Measurements from ENCODE around the gene SART1. TPM values are rescaled to one million over a fixed set of nuclear protein-coding genes. Genes with fewer than 3 reads are reported as not detected.

Gene SART1
- total RNA-seq, 2 experiments from 2014 or later, result 65.4 to 70.1 TPM

DNA sequence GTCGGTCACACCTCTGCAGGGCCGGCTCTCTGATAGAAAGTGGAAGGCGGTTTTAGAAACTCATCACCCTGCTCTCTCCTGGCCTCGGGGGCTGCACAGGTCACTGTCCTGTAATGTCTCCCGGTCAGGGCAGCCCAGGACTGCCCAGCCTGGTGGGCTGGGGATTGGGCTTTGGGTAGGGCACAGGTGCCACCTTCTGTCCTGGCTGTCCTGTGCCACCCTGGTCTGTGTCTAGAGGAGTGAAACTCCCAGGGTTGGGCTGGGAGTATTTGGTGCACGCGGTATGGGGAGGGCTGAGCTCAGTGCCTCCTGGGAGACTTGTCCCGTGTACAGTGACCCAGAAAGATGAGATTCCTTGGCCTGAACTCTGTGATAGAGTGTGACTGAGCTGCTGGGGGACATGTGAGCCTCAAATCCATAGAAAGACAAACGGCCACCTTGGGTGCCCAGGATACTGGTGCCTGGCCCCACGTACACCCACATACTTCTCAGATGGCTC is 17.8 kb downstream of the SART1 start:
- CTCF ChIA-PET, result interaction anchor here (1.0 to 1.5 kb wide), 2 partner anchors 10 to 95 kb away, joined by 3 to 4 read pairs; no protein-coding TSS in a partner anchor
- POLR2A ChIA-PET, result no interaction called here

DNA sequence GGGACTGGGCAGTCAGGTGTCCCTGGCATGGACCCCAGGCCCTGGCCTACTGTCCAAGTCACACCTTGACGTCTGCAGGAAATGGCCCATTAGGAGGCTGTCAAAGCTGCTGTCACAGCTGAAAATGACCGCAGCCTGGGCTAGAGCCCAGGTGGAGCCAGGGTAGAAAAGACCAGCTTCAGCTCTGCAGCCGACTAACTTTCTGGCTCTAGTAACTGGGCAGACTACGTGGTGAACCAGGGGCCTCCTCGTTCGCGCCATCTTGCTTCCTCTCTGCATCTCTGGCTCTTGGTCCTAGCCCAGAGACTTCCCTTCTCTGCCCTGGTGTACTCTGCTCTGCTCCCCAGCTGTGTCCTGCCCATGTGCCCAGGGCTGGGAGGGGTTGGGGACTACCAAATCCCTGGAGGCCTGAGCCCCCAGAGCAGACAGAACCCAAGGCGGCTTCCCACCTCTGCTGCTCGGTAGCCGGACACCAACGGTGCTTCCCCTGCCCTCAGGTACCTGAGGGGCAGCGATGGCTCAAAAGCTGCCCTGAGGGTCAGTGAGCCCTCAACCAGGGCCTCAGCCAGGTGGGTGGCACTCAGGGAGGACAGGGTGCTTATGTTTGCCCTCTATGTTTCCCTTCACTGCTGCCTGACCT is 19.7 kb downstream of the SART1 start:
- ChIA-PET CTCF (no interaction called here), POLR2A (no interaction called here)

DNA sequence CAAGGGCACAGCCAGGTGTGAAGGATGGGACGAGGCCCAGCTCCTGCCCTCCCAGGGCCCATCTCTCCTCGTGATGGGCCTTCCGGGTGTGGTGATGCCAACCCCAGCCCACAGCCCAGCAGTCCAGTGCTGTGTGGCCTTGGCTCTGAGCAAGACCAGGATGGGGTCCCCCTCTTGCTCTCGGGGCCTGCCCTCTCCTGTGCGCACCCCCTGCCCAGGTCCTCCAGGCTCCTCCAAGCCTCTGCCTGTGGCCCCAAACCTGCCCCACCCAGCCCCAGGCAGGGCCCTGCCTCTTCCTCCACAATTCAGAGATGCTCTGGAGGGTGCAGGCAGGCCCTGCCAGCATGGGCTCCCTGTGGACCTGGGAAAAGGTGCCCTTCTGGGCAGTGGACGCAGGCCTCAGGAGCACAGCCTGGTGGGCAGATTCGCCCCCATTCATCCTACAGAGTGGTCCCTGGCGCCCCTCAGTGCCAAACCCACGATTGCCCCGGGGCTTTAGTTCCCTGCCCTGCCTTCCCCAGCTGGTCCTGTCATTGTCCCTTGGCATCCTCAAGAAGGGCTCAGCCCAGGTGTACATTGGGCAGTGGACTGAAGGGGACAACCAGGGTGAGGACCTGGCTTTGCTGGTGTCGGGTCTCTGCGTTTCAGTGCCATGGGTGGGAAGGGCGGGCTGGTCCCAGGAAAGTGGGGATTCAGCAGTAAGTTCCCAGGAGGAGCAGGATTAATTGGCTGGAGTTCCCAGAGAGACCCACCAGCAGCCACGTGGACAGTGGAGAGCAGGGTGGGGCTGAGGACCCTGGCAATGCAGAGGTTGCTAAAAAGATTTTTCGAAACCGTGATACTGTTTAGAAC is 20.7 kb downstream of the SART1 start:
- ChIA-PET POLR2A (no interaction called here), CTCF (interaction anchor here (0.6 kb wide), 1 partner anchor 691 kb away, joined by 3 read pairs; no protein-coding TSS in a partner anchor)

DNA sequence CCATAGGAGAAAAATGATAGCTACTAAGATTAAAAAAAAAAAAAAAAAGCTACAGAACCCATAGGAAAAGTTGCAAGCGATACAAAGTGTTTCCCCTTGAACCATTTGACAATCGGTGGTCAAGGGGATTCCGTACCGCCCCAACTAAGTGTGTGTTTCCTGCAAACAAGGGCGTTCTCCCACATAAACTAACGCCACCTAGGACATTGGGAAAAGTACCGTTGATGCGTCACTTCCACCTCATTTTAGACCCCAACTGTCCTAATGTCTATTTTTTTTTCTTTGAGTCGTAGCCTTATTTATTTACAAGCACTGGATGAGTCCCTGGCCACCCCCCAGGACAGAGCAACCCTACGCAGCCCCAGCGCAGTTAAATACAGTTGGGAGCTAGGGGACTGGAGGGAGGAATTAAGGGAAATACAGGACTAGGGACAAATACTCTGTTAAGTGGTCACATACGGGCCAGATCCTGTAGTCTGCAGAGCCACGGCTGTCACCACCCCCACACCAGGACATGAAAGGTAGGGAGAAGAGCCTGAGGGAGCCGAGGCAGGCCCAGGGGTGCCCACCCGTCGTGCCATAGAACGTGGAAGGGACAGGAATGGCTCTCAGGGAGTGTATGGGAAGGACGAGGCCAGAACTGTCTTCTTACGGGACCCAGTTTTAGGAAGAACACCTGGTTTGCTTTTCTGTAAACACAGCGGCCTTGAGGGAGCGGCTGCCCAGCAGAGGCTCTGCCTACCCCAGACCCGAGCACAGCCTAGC is 21.5 kb downstream of the SART1 start:
- CTCF ChIA-PET, result interaction anchor here (0.6 to 0.7 kb wide), 2 partner anchors 98 to 692 kb away, joined by 3 read pairs; no protein-coding TSS in a partner anchor
- POLR2A ChIA-PET, result no interaction called here

DNA sequence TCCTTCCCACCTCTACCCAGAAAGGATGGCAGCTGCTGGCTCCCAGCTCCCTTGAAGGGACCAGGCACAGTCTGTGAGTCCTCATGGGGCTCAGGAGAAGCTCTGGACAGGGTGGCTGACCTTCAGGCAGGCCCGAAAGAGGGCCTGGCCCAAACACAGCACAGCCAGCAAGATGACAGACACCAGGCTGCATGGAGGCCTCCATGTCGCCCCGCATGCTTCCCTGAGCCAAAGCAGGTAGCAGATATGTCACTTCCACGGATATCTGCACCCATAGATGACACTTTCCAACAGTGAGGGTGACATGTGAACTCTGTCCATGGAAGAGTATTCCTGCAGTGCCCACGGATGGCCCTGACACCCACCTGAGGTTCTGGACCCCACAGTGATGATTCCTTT is 22.1 kb downstream of the SART1 start:
- POLR2A ChIA-PET, result no interaction called here
- CTCF ChIA-PET, result interaction anchor here (0.7 to 2.2 kb wide), 2 partner anchors 93 to 99 kb away, joined by 3 to 6 read pairs; partner anchors contain the start of gene CCDC85B

DNA sequence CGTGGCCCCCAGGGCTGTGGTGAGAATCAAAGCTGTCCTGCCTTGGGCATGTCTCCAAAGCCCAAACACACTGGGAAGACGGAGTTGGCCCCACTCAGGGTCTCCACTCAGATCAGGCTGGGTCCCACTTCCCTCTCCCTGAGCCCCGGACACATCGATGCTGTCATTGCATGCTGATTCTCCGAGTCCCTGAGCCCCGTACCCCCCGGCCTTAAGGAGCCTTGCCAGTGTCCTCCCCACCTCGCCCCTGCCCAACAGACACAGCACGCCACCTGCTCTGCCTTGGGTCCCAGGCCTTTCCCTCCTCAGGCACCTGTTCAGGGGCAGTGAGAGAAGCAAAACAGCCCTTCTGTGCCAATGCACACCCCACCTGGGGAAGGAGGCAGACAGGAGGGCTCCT is 25.8 kb downstream of the SART1 start:
- CTCF ChIA-PET, result interaction anchor here (1.4 kb wide), 1 partner anchor 102 kb away, joined by 18 read pairs; no protein-coding TSS in a partner anchor
- POLR2A ChIA-PET, result no interaction called here

DNA sequence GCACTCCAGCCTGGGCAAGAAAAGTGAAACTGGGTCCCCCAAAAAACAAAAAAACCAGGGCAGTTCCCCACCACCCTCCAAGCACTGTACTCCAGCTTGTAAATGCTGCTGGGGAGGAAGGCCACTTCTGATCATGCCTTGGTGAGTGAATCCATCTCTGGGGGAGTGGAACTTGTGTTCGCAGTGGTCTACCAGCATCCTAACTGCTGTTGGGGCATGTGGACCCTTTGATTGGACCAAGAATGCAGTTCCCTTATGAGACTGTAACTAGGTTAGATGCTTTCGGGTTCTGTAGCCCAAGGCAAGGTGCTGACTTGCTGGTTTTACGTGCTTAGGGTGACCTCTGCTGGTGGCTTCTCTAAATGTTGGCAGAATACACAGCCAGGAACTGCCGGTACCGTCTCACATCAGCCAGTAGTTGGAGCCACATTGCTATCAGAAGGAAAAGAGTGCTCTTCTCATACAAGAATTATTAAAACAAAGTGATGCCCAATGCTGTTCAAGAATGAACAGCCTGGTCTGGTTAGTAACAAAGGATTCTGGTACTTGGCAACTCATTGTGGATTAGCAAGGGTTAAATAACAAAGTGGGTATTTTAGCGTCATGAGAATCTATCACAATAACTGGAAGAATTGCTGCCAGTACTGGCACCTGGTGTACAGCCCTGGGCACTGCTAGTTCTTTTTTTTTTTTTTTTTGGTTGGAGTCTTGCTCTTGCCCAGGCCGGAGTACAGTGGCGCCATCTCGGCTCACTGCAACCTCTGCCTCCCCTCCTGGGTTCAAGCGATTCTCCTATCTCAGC is 27.5 kb downstream of the SART1 start:
- ChIA-PET CTCF (interaction anchor here (0.5 to 1.9 kb wide), 31 partner anchors 9 to 896 kb away, joined by 3 to 18 read pairs (median 4); partner anchors contain the start of genes CATSPER1, CCDC85B, MUS81 and SF3B2), POLR2A (no interaction called here)

DNA sequence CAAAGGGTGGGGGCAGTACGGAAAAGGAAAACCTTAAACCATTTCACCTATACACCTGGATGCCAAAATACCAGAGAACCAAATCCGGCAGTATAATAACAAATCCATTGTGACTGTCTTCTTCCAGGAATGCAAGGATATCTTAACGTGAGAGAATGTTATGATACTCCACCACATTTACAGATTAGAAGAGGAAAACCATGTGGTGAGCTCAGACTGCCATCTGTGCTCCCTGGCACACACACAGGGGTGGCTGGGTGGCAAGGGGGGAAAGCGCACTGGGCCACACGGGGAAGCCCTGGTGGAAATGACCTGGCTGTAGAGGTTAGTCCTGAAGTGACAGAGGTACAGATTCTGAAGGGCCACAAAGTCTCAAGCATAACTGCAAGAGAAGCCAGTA is 30.5 kb downstream of the SART1 start:
- POLR2A ChIA-PET, result interaction anchor here (1.2 to 1.4 kb wide), 2 partner anchors 83 to 101 kb away, joined by 3 to 4 read pairs; partner anchors contain the start of gene CCDC85B
- CTCF ChIA-PET, result interaction anchor here (2.4 kb wide), 1 partner anchor 107 kb away, joined by 11 read pairs; no protein-coding TSS in a partner anchor

DNA sequence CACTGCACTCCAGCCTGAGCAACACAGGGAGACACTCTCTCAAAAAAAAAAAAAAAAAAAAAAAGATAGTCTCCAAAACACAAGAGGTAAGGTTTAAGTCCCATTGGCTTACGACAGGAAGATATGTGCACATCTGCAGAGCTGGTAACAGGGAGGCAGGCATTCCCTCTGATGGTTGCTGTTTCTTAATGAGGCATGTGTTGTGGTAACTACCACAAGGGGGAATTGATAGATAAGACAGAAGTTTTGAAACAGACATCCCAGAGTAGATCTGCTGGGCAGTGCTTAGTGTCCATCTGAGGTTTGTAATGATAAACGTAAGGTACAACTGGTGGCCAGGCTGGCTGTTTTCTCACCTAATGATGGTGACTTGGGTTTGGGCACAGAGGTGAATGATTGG is 35.8 kb downstream of the SART1 start:
- ChIA-PET POLR2A (interaction anchor here (0.6 kb wide), 1 partner anchor 99 kb away, joined by 5 read pairs; no protein-coding TSS in a partner anchor), CTCF (no interaction called here)

DNA sequence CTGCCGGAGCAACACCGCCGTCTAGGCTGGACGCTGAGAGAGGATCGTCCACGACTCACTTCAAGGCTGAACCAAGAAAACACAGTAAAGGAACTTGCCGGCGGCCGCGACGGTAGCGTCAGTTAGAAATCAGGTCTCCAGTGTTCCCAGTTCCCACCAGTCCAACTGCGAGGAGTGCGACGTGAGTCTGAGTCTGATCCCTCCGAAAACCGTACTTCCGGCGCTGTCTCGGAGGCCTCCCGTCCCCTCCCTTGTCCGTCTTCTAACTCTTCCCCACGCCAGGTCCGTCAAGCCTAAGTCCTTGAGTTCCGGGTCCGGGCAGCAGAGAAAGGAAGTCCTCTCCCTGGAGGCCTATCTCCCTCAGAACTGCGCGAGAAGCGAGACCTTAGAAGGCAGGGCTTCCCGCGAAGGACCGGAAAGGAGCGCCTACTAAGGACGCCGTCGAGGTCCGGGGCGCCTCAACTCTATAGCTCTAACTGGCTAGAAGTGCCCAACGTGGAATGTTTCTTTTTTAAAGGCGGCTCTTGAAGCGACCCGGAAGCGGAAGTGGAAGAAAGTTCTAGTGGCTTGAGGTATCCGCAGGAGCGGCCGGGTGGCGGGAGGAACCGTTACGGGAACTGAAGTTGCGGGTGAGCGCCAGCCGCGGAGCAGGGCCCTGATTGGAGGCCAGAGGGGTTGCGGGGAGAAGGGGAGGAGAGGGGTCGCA is 40.6 kb downstream of the SART1 start, which contains the start of the genes BANF1 and EIF1AD:
TSS of gene BANF1 (plus strand) at position 562 of the 706 bp plus-strand sequence. CDS start 748 bp downstream, outside the sequence.
TSS of gene EIF1AD (minus strand) at position 216 of the 706 bp plus-strand sequence. CDS start 1,768 bp downstream, outside the sequence.
- ChIA-PET CTCF (interaction anchor here (0.7 to 1.2 kb wide), 3 partner anchors 20 to 143 kb away, joined by 3 to 5 read pairs (median 3); partner anchors contain the start of gene CFL1), POLR2A (interaction anchor here (0.8 to 1.5 kb wide), 2 partner anchors 102 to 112 kb away, joined by 3 to 7 read pairs; partner anchors contain the start of genes CCDC85B and FOSL1)

DNA sequence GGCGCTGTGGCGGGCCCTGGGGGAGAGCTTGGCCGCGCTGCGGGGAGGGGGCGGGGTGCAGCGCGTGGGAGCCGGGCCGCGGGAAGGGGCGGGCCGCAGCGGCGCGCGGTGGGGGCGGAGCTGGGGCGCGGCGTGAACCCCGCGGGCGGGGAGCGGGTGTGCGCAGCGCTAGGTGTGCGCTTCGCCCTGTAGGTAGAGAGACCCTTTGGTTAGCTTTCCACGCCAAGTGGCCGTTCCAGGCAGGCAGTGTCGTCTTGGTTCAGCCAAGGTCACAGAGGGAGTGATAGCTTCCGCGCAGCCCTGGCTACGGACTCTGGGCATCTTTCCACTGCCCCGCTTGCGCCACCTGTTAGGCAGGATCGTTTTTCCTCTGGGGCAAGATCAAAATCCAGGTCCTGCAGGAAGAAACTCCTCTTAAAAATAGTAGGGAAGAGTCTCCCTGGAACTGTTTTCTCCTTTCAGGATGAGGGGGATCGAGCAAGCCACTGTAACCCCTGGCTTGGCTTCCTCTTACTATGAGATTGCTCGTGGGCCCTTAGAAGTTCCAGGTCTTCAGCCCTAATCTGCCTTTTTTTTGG is 41.2 kb downstream of the SART1 start:
- POLR2A ChIA-PET, result interaction anchor here (0.6 to 1.5 kb wide), 3 partner anchors 24 to 112 kb away, joined by 3 to 7 read pairs (median 4); partner anchors contain the start of genes CCDC85B and FOSL1
- CTCF ChIA-PET, result interaction anchor here (0.7 to 1.2 kb wide), 3 partner anchors 19 to 144 kb away, joined by 3 to 5 read pairs (median 3); partner anchors contain the start of gene CFL1

DNA sequence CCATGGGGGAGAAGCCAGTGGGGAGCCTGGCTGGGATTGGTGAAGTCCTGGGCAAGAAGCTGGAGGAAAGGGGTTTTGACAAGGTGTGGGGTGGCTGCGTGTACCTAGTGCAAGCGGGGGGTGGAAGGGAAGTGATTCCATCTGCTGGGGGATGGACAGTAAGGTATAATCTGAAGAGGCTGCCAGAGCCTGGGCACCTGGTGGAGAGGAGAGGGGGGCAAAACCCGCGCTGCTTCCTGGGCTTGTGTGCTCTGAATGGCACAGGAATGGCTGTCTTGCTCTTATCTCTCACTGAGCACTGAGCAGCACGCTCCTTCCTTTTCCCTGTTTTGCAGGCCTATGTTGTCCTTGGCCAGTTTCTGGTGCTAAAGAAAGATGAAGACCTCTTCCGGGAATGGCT is 41.8 kb downstream of the SART1 start:
- POLR2A ChIA-PET, result interaction anchor here (0.6 to 1.5 kb wide), 2 partner anchors 25 to 113 kb away, joined by 4 to 7 read pairs; partner anchors contain the start of gene CCDC85B
- CTCF ChIA-PET, result no interaction called here

DNA sequence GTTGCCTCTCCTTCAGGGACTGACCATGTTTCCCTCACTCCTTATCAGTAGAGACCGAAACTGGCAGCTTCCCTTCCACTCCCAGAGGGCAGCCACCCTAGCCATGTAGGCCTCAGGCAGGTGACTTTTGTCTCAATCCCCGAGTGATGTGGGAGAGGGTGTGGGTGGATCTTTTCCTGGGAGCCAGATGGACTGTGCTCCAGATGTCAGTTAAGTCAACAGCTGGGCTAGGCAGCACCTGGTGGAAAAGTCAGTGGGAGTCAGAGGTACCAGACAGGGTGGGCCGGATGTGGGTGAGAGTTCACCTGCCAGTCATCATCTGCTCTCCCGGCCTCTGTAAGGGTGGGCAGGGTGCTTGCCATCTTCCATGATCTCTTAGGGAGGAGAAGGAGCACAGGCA is 42.7 kb downstream of the SART1 start:
- ChIA-PET POLR2A (no interaction called here), CTCF (no interaction called here)

DNA sequence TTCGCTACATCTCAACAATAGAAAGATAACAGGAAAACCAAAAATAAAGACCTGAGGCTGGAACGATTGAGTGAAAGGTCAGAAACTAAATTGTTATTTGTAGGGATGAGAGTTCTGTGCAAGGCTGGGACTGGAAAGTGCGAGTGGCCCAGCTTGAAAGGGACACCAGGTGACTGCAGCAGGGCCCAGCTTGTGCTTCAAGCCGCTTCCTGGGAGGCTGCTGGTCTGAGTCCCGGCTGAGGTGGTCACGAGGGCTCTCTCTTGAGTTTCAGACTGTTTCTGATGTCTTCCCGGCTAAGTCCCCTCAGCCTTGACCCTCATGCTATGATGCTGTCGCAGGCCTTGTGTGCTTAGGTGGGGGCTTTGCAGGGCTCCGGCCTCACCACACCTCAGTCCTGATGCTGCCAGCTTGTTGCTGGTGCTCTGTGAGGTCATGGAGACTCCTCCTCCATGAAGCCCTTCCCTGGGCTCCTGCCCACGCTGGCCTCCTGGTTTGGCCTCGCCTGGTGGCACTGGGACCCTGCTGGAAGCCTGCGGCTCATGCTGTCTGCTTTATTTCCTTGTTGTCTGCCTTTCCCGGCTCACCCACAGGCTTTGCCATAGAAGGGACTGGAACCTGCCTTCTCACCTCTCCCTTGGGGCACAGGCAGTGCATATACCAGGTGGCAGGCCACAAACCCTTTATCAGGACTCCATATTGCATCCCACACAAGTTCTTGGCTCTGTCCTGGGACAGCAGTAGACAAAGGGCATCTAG is 44.8 kb downstream of the SART1 start:
- ChIA-PET POLR2A (interaction anchor here (0.5 kb wide), 1 partner anchor 78 kb away, joined by 6 read pairs; no protein-coding TSS in a partner anchor), CTCF (no interaction called here)

DNA sequence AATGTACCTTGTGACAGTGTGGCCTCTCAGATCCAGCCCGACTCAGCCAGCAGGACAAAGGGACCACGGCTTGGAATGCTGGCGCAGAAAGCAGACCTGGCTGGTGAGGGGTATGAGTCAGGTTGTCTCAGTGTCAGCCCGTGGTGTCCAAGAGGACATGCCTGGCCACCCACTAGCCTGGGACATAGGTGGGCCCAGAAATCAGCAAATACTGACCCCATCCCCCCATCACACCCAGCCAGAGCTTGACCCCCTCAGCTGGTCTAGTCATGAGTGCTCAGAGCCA is 45.3 kb downstream of the SART1 start:
- ChIA-PET POLR2A (no interaction called here), CTCF (no interaction called here)

DNA sequence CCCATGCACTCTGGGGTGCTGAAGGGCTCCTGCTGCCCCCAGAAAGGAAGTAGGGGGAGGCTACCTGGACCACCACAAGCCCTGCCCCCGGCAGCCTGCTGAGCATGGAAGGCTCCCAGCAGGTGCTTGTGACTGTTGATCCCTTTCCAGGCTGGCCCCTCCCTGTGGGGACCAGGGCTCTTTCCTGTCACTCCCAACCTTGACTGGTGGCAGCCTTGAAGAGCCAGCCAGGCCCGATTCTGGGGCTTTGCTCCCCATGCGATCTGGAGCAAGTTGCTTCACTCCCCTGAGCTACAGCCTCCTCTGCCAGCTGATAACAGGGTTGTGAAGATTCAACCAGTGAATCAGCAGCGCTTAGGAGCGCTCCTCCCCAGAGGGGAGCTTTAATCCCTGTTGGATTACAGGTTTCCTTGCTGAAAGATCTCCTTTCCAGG is 45.7 kb downstream of the SART1 start:
- ChIA-PET CTCF (no interaction called here), POLR2A (no interaction called here)

All from activated CD8-positive, alpha-beta memory T cell treated with anti-CD3 and anti-CD28 coated beads for 36 hours (primary cell).